MCF 10A (cell line): Measurements from ENCODE around the gene WBP1L. TPM values are rescaled to one million over a fixed set of nuclear protein-coding genes. Genes with fewer than 3 reads are reported as not detected.

Experiments used
- BruUV-seq: library from RNA; stranded (reverse); fragments of 400-500 nt; replicated peaks from 2 replicates; lab custom pipeline; 2021; lab: Mats Ljungman, UMichigan
- CTCF ChIA-PET: fragments of 300-600 bp; sonication (Branson Sonifier 250); formaldehyde crosslinking; extraction: SDS; loops from one replicate; lab custom pipeline; 2021; ENCODE audit warnings: antibody characterized with exemption, inconsistent platforms; lab: Yijun Ruan, JAX
- POLR2A ChIA-PET: fragments of 300-600, 350-650 bp; sonication (Branson Sonifier 250); formaldehyde crosslinking; extraction: SDS; loops from one replicate; lab custom pipeline; 2020; ENCODE audit warnings: antibody characterized with exemption, inconsistent platforms; lab: Yijun Ruan, JAX
- DNase-seq: peaks from one replicate; pipeline ENCODE4 v3.0.0-alpha.2; 2018; ENCODE audit not compliant: unreplicated experiment
- H3K27ac Mint-ChIP-seq: one replicate; pipeline ENCODE4 v1.8.0; 2022; ENCODE audit warnings: mild to moderate bottlenecking, low read depth, mixed read lengths; ENCODE audit not compliant: unreplicated experiment
- H3K27me3 Mint-ChIP-seq: one replicate; pipeline ENCODE4 v1.8.0; 2022; ENCODE audit warnings: mixed read lengths; ENCODE audit not compliant: insufficient read depth, unreplicated experiment
- H3K36me3 Mint-ChIP-seq: one replicate; pipeline ENCODE4 v1.8.0; 2022; ENCODE audit warnings: mild to moderate bottlenecking, moderate library complexity, mixed read lengths; ENCODE audit not compliant: insufficient read depth, unreplicated experiment
- H3K4me1 Mint-ChIP-seq: one replicate; pipeline ENCODE4 v1.8.0; 2022; ENCODE audit warnings: mixed read lengths; ENCODE audit not compliant: insufficient read depth, unreplicated experiment
- H3K4me3 Mint-ChIP-seq: one replicate; pipeline ENCODE4 v1.8.0; 2022; ENCODE audit warnings: mild to moderate bottlenecking, moderate library complexity, mixed read lengths; ENCODE audit not compliant: unreplicated experiment
- H3K9me3 Mint-ChIP-seq: one replicate; pipeline ENCODE4 v1.8.0; 2022; ENCODE audit warnings: mixed read lengths; ENCODE audit not compliant: unreplicated experiment
- CTCF ChIP-seq: fragments of 200-600 bp; IDR thresholded peaks from one replicate; pipeline ENCODE4 v1.8.0; 2022; ENCODE audit warnings: antibody characterized with exemption, mild to moderate bottlenecking; ENCODE audit not compliant: unreplicated experiment
- intact Hi-C: fragments of 100-400 bp; cut with micrococcal nuclease; formaldehyde crosslinking; loops from 2 replicates; pipeline ENCODE4 v1.14.1; 2022
- total RNA-seq: library from RNA; stranded (reverse); gene quantifications from 2 replicates; pipeline ENCODE4 v1.2.3, GENCODE V29; 2022

Gene WBP1L
- total RNA-seq, 1 experiment from 2014 or later = 19.8 TPM

- no TSS peak for BruUV-seq
- Mint-ChIP-seq H3K4me3 (no peak overlapping the region), H3K9me3 (no peaks in the 10 kb centered on the region), H3K27me3 (no peaks in the 10 kb centered on the region), H3K27ac (no peak overlapping the region), H3K36me3 (peaks cover 30% of the 10 kb centered on the region), H3K4me1 (peaks cover 6% of the 10 kb centered on the region)
- POLR2A ChIA-PET = interaction anchor here (1.0 to 4.0 kb wide), 2 partner anchors 8 to 11 kb away, joined by 3 to 25 read pairs; partner anchors contain the start of gene WBP1L
- intact Hi-C loops = no loop called here
- CTCF ChIA-PET = interaction anchor here (0.6 to 2.3 kb wide), 5 partner anchors 12 to 185 kb away, joined by 3 to 18 read pairs (median 5); no protein-coding TSS in a partner anchor
- no peak for DNase-seq
- no peak for TF ChIP-seq CTCF
Measured at GRCh38 chr10:102732661-102733060, 11.1 kb upstream of the WBP1L start.

GRCh38 chr10:102735065-102735562, 8.6 kb upstream of the WBP1L start:
- ChIA-PET POLR2A (interaction anchor here (4.0 kb wide), 1 partner anchor 8 kb away, joined by 25 read pairs; the partner anchor contains the start of gene WBP1L), CTCF (interaction anchor here (1.1 kb wide), 1 partner anchor 100 kb away, joined by 3 read pairs; no protein-coding TSS in a partner anchor)
- peak overlapping the region; percentile 76 for H3K27ac Mint-ChIP-seq
- H3K4me1 Mint-ChIP-seq = no peaks in the 10 kb centered on the region
- no peaks in the 10 kb centered on the region for H3K9me3 Mint-ChIP-seq
- H3K36me3 Mint-ChIP-seq = peaks cover 25% of the 10 kb centered on the region
- TF ChIP-seq CTCF = no peak
- intact Hi-C loops = no loop called here
- no TSS peak for BruUV-seq
- no peak overlapping the region for H3K4me3 Mint-ChIP-seq
- H3K27me3 Mint-ChIP-seq = no peaks in the 10 kb centered on the region
- DNase-seq = no peak

GRCh38 chr10:102738692-102739121, 5.0 kb upstream of the WBP1L start:
- no peaks in the 10 kb centered on the region for H3K9me3 Mint-ChIP-seq
- BruUV-seq = no TSS peak
- H3K4me3 Mint-ChIP-seq = no peak overlapping the region
- no peaks in the 10 kb centered on the region for H3K27me3 Mint-ChIP-seq
- intact Hi-C loops = no loop called here
- ChIA-PET CTCF (no interaction called here), POLR2A (no interaction called here)
- H3K27ac Mint-ChIP-seq = no peak overlapping the region
- no peak for DNase-seq
- H3K36me3 Mint-ChIP-seq = peaks cover 14% of the 10 kb centered on the region
- TF ChIP-seq CTCF = no peak
- H3K4me1 Mint-ChIP-seq = peaks cover 6% of the 10 kb centered on the region

- peaks cover 9% of the 10 kb centered on the region for H3K4me1 Mint-ChIP-seq
Measured at GRCh38 chr10:102740229-102740628, 3.5 kb upstream of the WBP1L start.

More at GRCh38 chr10:102740229-102740628, 3.5 kb upstream of the WBP1L start:
- no peak for TF ChIP-seq CTCF
- Mint-ChIP-seq H3K27ac (no peak overlapping the region), H3K27me3 (no peaks in the 10 kb centered on the region), H3K4me3 (no peak overlapping the region), H3K36me3 (peaks cover 21% of the 10 kb centered on the region), H3K9me3 (no peaks in the 10 kb centered on the region)
- POLR2A ChIA-PET = interaction anchor here (0.9 to 1.8 kb wide), 3 partner anchors 8 to 25 kb away, joined by 3 to 6 read pairs (median 4); no protein-coding TSS in a partner anchor
- intact Hi-C loops = loop anchor here (5.0 kb wide), 1 partner anchor 42 kb away; no protein-coding TSS in a partner anchor
- BruUV-seq = no TSS peak
- CTCF ChIA-PET = interaction anchor here (0.6 to 1.5 kb wide), 2 partner anchors 12 to 824 kb away, joined by 3 to 4 read pairs; no protein-coding TSS in a partner anchor
- DNase-seq = no peak
